IMR-90 (cell line): ENCODE data around the gene RNF213. TPM values are rescaled to one million over a fixed set of nuclear protein-coding genes. Genes with fewer than 3 reads are reported as not detected.

Experiments
- ATAC-seq: fragments of 200-7000 bp; cut with Tn5 transposase; 2 replicates; pipeline ENCODE4 v1.9.1; 2020; ENCODE audit warnings: low read depth, mild to moderate bottlenecking, moderate library complexity
- BruUV-seq: library from RNA; stranded (reverse); fragments of 400-500 nt; replicated peaks from 2 replicates; lab custom pipeline; 2021; lab: Mats Ljungman, UMichigan
- CTCF ChIA-PET: fragments of 300-600 bp; formaldehyde crosslinking; extraction: SDS; loops from one replicate; lab custom pipeline; 2021; ENCODE audit warnings: antibody characterized with exemption; lab: Yijun Ruan, JAX
- POLR2A ChIA-PET: fragments of 300-600 bp; sonication (Branson Sonifier 250); formaldehyde crosslinking; loops from one replicate; lab custom pipeline; 2022; ENCODE audit warnings: antibody characterized with exemption; ENCODE audit not compliant: unreplicated experiment; lab: Charles Lee
- DNase-seq: peaks from one replicate; pipeline ENCODE4 v3.0.0; 2013
- H2AFZ ChIP-seq: replicated peaks from 2 replicates; pipeline ENCODE3; 2013; ENCODE audit warnings: low read length, mild to moderate bottlenecking; ENCODE audit not compliant: poor library complexity
- H2AK5ac ChIP-seq: 2 replicates; pipeline ENCODE4 v1.6.1; 2013; ENCODE audit warnings: low read depth, low read length, inconsistent platforms
- H2AK9ac ChIP-seq: replicated peaks from 2 replicates; pipeline ENCODE3; 2013; ENCODE audit warnings: mild to moderate bottlenecking, low read depth, low read length, moderate library complexity; ENCODE audit not compliant: poor library complexity
- H2BK120ac ChIP-seq: 2 replicates; pipeline ENCODE4 v1.6.1; 2013; ENCODE audit warnings: low read depth, low read length, inconsistent platforms
- H2BK15ac ChIP-seq: 3 replicates; pipeline ENCODE4 v1.6.1; 2013; ENCODE audit warnings: low read depth, low read length, inconsistent platforms
- H2BK20ac ChIP-seq: 2 replicates; pipeline ENCODE4 v1.6.1; 2013; ENCODE audit warnings: low read depth, mild to moderate bottlenecking, inconsistent platforms, low read length, moderate library complexity
- H2BK5ac ChIP-seq: 2 replicates; pipeline ENCODE4 v1.6.1; 2013; ENCODE audit warnings: mild to moderate bottlenecking, low read depth, low read length, inconsistent platforms; ENCODE audit not compliant: poor library complexity, severe bottlenecking
- H3K14ac ChIP-seq: replicated peaks from 2 replicates; pipeline ENCODE4 v1.6.1; 2013; ENCODE audit warnings: low read depth, low read length, inconsistent platforms
- H3K18ac ChIP-seq: 2 replicates; pipeline ENCODE4 v1.6.1; 2013; ENCODE audit warnings: low read depth, low read length, control low read depth
- H3K23ac ChIP-seq: 2 replicates; pipeline ENCODE4 v1.6.1; 2013; ENCODE audit warnings: low read depth, low read length, inconsistent platforms
- H3K27ac ChIP-seq: 2 replicates; pipeline ENCODE4 v1.5.1; 2013; ENCODE audit warnings: mild to moderate bottlenecking, control low read depth, low read length; ENCODE audit not compliant: insufficient read depth
- H3K27me3 ChIP-seq: 2 replicates; pipeline ENCODE4 v1.6.1; 2013; ENCODE audit warnings: low read length; ENCODE audit not compliant: control insufficient read depth, insufficient read depth
- H3K36me3 ChIP-seq: 2 replicates; pipeline ENCODE4 v1.6.1; 2013; ENCODE audit warnings: low read length, mixed read lengths; ENCODE audit not compliant: control insufficient read depth, insufficient read depth
- H3K4ac ChIP-seq: 2 replicates; pipeline ENCODE4 v1.6.1; 2013; ENCODE audit warnings: low read depth, low read length, inconsistent platforms
- H3K4me1 ChIP-seq: 2 replicates; pipeline ENCODE4 v1.6.1; 2013; ENCODE audit warnings: low read length, mixed read lengths; ENCODE audit not compliant: control insufficient read depth, insufficient read depth
- H3K4me2 ChIP-seq: 2 replicates; pipeline ENCODE4 v1.6.1; 2013; ENCODE audit warnings: low read depth, mild to moderate bottlenecking, control low read depth, low read length, moderate library complexity
- H3K4me3 ChIP-seq: 2 replicates; pipeline ENCODE4 v1.5.1; 2013; ENCODE audit warnings: low read depth, mild to moderate bottlenecking, control low read depth, low read length, moderate library complexity; ENCODE audit not compliant: insufficient read depth
- H3K56ac ChIP-seq: 2 replicates; pipeline ENCODE4 v1.6.1; 2013; ENCODE audit warnings: low read length, inconsistent platforms; ENCODE audit not compliant: insufficient read depth; ENCODE audit errors: extremely low read depth
- H3K79me1 ChIP-seq, 2 experiments: 2 replicates each; pipeline ENCODE4 v1.6.1; 2013; ENCODE audit warnings: low read length in 2 of 2, inconsistent platforms in 1 of 2, low read depth in 1 of 2
- H3K9ac ChIP-seq: 2 replicates; pipeline ENCODE4 v1.6.1; 2013; ENCODE audit warnings: low read depth, low read length, control low read depth
- H3K9me1 ChIP-seq: 2 replicates; pipeline ENCODE4 v1.6.1; 2013; ENCODE audit warnings: low read length, inconsistent platforms; ENCODE audit not compliant: insufficient read depth
- H3K9me3 ChIP-seq: 2 replicates; pipeline ENCODE4 v1.6.1; 2013; ENCODE audit warnings: low read length; ENCODE audit not compliant: control insufficient read depth, insufficient read depth
- H4K20me1 ChIP-seq: 2 replicates; pipeline ENCODE4 v1.6.1; 2013; ENCODE audit warnings: low read length, inconsistent platforms; ENCODE audit not compliant: insufficient read depth
- H4K5ac ChIP-seq: 2 replicates; pipeline ENCODE4 v1.6.1; 2013; ENCODE audit warnings: mild to moderate bottlenecking, low read depth, low read length, control low read depth
- H4K8ac ChIP-seq, 2 experiments: 2 replicates each; pipeline ENCODE4 v1.6.1; 2013; ENCODE audit warnings: low read depth in 2 of 2, low read length in 2 of 2, control low read depth in 1 of 2, inconsistent platforms in 1 of 2
- H4K91ac ChIP-seq: 2 replicates; pipeline ENCODE4 v1.6.1; 2013; ENCODE audit warnings: low read depth, low read length, inconsistent platforms; ENCODE audit not compliant: insufficient read depth
- BHLHE40 ChIP-seq: fragments of 150-350 bp; IDR thresholded peaks from 2 replicates; pipeline ENCODE4 v1.6.1; 2016; ENCODE audit warnings: mild to moderate bottlenecking, low read depth, low read length
- FOS ChIP-seq: fragments of 150-350 bp; IDR thresholded peaks from 2 replicates; pipeline ENCODE4 v1.6.1; 2016; ENCODE audit warnings: low read depth, low read length
- MAFK ChIP-seq: IDR thresholded peaks from 2 replicates; pipeline ENCODE4 v1.6.1; 2012; ENCODE audit warnings: low read depth, low read length, improper control_type of control experiment
- MAZ ChIP-seq: IDR thresholded peaks from 2 replicates; pipeline ENCODE4 v1.6.1; 2012; ENCODE audit warnings: low read depth, mild to moderate bottlenecking, low read length, improper control_type of control experiment, moderate library complexity, borderline replicate concordance
- MXI1 ChIP-seq: IDR thresholded peaks from 2 replicates; pipeline ENCODE4 v1.6.1; 2012; ENCODE audit warnings: low read depth, mild to moderate bottlenecking, low read length, moderate library complexity, borderline replicate concordance
- NFE2L2 ChIP-seq: fragments of 150-350 bp; IDR thresholded peaks from 2 replicates; pipeline ENCODE4 v1.6.1; 2016; ENCODE audit warnings: low read depth, mild to moderate bottlenecking, low read length
- RAD21 ChIP-seq: IDR thresholded peaks from 2 replicates; pipeline ENCODE4 v1.6.1; 2012; ENCODE audit warnings: low read length, improper control_type of control experiment
- RCOR1 ChIP-seq: IDR thresholded peaks from 2 replicates; pipeline ENCODE4 v1.6.1; 2012; ENCODE audit warnings: mild to moderate bottlenecking, low read length, improper control_type of control experiment; ENCODE audit not compliant: insufficient replicate concordance
- RFX5 ChIP-seq: IDR thresholded peaks from 2 replicates; pipeline ENCODE4 v1.8.0; 2012; ENCODE audit warnings: low read depth, mild to moderate bottlenecking, low read length, moderate library complexity
- SMC3 ChIP-seq: fragments of 150-350 bp; IDR thresholded peaks from 2 replicates; pipeline ENCODE4 v1.6.1; 2016; ENCODE audit warnings: low read depth, mild to moderate bottlenecking, antibody characterized with exemption, low read length, moderate library complexity
- WGBS, 2 experiments: methylation state at CpG; one replicate each; pipeline versions ENCODE4 v1.1.5 to v1.1.7; 2013; ENCODE audit warnings: missing lambda C conversion rate in 2 of 2; ENCODE audit not compliant: insufficient read length in 1 of 2; ENCODE audit errors: extremely low coverage in 2 of 2; 5-methylcytosine and 5-hydroxymethylcytosine counted together
- dilution Hi-C: fragments of 300-500 bp; cut with HindIII; formaldehyde crosslinking; loops from one replicate; pipeline ENCODE4 v1.14.3; 2018; ENCODE audit warnings: low sequenced_read_pairs; ENCODE audit not compliant: unreplicated experiment
- in situ Hi-C: fragments of 300-500 bp; cut with MboI; formaldehyde crosslinking; loops from 3 replicates; pipeline ENCODE4 v1.14.3; 2019; ENCODE audit warnings: low sequenced_read_pairs, inconsistent platforms, mixed read lengths
- intact Hi-C: fragments of 100-400 bp; cut with micrococcal nuclease; formaldehyde crosslinking; loops from 2 replicates; pipeline ENCODE4 v1.10.0; 2022
- polyA plus RNA-seq, 3 experiments: library from polyadenylated mRNA; depleted of rRNA; stranded (reverse); fragments of >200 nt; gene quantifications; 2 replicates each; pipeline ENCODE4 v1.2.3, GENCODE V29; 2012; ENCODE audit warnings: low replicate concordance in 1 of 3
- total RNA-seq: library from RNA; depleted of rRNA; stranded (reverse); fragments of >200 nt; gene quantifications from 2 replicates; pipeline ENCODE4 v1.2.3, GENCODE V29; 2012
- TF ChIP-seq, protein P1 (sequence below): conservative IDR thresholded peaks from 2 replicates; pipeline ENCODE4 v1.5.1; 2012; ENCODE audit warnings: mild to moderate bottlenecking, low read depth, low read length, improper control_type of control experiment
- TF ChIP-seq, protein P2 (sequence below): fragments of 150-350 bp; IDR thresholded peaks from 2 replicates; pipeline ENCODE4 v1.6.1; 2017; ENCODE audit warnings: mild to moderate bottlenecking, antibody characterized with exemption, low read length, low read depth

RNF213 gene
- total and polyA plus RNA-seq, 2 of the 4 experiments (the other 2 are of a cell fraction): 23.4 to 36.0 TPM

DNA sequence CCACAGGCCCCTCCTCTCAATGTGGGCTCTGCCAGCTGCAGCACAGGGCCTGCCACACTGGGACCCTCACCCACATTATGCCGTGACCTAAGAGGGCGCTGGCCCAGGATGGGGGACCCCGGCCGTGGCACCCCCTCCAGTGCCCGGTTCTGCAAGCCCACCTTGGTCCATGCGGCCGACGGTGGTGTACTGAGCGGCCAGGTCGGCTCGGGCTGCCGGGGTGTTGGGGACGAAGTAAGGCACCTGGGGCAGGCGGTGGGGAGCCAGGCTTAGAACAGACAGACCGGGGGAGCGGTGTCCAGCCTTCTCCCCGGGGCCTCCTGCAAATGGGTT is 47.0 kb upstream of the RNF213 start:
- ATAC-seq (no peak), DNase-seq (no peak)
- Histone ChIP-seq H2BK120ac (no peak overlapping the region), H2AFZ (no peak overlapping the region), H3K4me1 (no peaks in the 10 kb centered on the region), H3K14ac (no peak overlapping the region), H2BK20ac (no peak overlapping the region), H3K18ac (no peak overlapping the region), H2BK5ac (no peak overlapping the region), H4K8ac (no peak overlapping the region), H3K9ac (no peak overlapping the region), H4K91ac (no peak overlapping the region), H3K4ac (no peak overlapping the region), H3K4me3 (no peak overlapping the region), H3K56ac (no peak overlapping the region), H3K36me3 (peaks cover 82% of the 10 kb centered on the region), H3K4me2 (no peak overlapping the region), H3K79me1 (peaks cover 22 to 23% of the 10 kb centered on the region in 2 experiments), H3K23ac (no peak overlapping the region), H3K9me3 (no peaks in the 10 kb centered on the region), H4K20me1 (peaks cover 26% of the 10 kb centered on the region), H3K9me1 (peaks cover 23% of the 10 kb centered on the region), H4K5ac (no peak overlapping the region), H2AK9ac (no peak overlapping the region), H3K27me3 (no peaks in the 10 kb centered on the region), H2AK5ac (no peak overlapping the region), H2BK15ac (no peak overlapping the region), H3K27ac (no peak overlapping the region)
- dilution Hi-C loops: no loop called here
- BruUV-seq: no TSS peak
- TF ChIP-seq BHLHE40 (no peak), RFX5 (no peak), RAD21 (no peak), RCOR1 (no peak), SMC3 (no peak), MXI1 (no peak), MAZ (no peak), NFE2L2 (no peak), MAFK (no peak), FOS (no peak)
- TF ChIP-seq, protein P1, sequence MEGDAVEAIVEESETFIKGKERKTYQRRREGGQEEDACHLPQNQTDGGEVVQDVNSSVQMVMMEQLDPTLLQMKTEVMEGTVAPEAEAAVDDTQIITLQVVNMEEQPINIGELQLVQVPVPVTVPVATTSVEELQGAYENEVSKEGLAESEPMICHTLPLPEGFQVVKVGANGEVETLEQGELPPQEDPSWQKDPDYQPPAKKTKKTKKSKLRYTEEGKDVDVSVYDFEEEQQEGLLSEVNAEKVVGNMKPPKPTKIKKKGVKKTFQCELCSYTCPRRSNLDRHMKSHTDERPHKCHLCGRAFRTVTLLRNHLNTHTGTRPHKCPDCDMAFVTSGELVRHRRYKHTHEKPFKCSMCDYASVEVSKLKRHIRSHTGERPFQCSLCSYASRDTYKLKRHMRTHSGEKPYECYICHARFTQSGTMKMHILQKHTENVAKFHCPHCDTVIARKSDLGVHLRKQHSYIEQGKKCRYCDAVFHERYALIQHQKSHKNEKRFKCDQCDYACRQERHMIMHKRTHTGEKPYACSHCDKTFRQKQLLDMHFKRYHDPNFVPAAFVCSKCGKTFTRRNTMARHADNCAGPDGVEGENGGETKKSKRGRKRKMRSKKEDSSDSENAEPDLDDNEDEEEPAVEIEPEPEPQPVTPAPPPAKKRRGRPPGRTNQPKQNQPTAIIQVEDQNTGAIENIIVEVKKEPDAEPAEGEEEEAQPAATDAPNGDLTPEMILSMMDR: no peak
- TF ChIP-seq, protein P2, sequence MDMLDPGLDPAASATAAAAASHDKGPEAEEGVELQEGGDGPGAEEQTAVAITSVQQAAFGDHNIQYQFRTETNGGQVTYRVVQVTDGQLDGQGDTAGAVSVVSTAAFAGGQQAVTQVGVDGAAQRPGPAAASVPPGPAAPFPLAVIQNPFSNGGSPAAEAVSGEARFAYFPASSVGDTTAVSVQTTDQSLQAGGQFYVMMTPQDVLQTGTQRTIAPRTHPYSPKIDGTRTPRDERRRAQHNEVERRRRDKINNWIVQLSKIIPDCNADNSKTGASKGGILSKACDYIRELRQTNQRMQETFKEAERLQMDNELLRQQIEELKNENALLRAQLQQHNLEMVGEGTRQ: no peak
- intact Hi-C loops: no loop called here
- 96% methylated on average over 15 of the region's 17 CpGs; no CpG with 5 or more reads in 1 of the 2 experiments for WGBS, 2 experiments
- POLR2A ChIA-PET: no interaction called here
- CTCF ChIA-PET: no interaction called here
- in situ Hi-C loops: no loop called here
